Testis (tissue), 2 donors: ENCODE measurements around the gene MAGEF1.

Experiments
- CTCF ChIP-seq, 3 experiments: fragments of 450-650 bp in 2 of 3; fragments of 200-600 bp in 1 of 3; sonication (generic) in 1 of 3; IDR thresholded peaks; one replicate each; pipeline ENCODE4 v1.5.1; 2016 to 2019; ENCODE audit warnings: antibody characterized with exemption in 3 of 3, mild to moderate bottlenecking in 2 of 3, moderate library complexity in 1 of 3
- POLR2A ChIP-seq: fragments of 450-650 bp; IDR thresholded peaks from one replicate; pipeline ENCODE4 v1.6.1; 2017; ENCODE audit warnings: antibody characterized with exemption, mild to moderate bottlenecking, moderate library complexity

- TF ChIP-seq CTCF (IDR thresholded peaks at IDR 0.05) (no peak), POLR2A (no peak)
Observed at GRCh38 chr3:184670091-184670602, 41.7 kb downstream of the MAGEF1 start.
